ENCODE data around the gene EYA2. TPM values are rescaled to one million over a fixed set of nuclear protein-coding genes. Genes with fewer than 3 reads are reported as not detected.

Gene EYA2
- total RNA-seq, 4 donors from 2014 or later = 9.9 to 20.1 (median 13.8) TPM

- DNase-seq = no peak
- TF ChIP-seq CTCF (IDR thresholded peaks at IDR 0.05) = no peak
- TF ChIP-seq POLR2A (IDR thresholded peaks at IDR 0.05) = no peak
- Histone ChIP-seq H3K27ac (no peak overlapping the region), H3K4me3 (replicated peaks in 1 of 3) (no peak overlapping the region), H3K27me3 (no peaks in the 10 kb centered on the region), H3K4me1 (no peaks in the 10 kb centered on the region), H3K9me3 (no peaks in the 10 kb centered on the region), H3K36me3 (no peaks in the 10 kb centered on the region)
- WGBS, 2 donors = 85 to 90% methylated on average over 1 of the region's 1 CpG
- intact Hi-C loops (cut with DNase I) = no loop called here
These were observed 185.7 kb downstream of the EYA2 start for GRCh38 chr20:47080365-47080764.

GRCh38 chr20:47086316-47086715, 191.7 kb downstream of the EYA2 start:
- Histone ChIP-seq H3K36me3 (no peaks in the 10 kb centered on the region), H3K27ac (no peak overlapping the region), H3K27me3 (no peaks in the 10 kb centered on the region), H3K9me3 (no peaks in the 10 kb centered on the region), H3K4me3 (replicated peaks in 1 of 3) (no peak overlapping the region), H3K4me1 (no peaks in the 10 kb centered on the region)
- no peak for DNase-seq
- WGBS, 2 donors = 67 to 71% methylated on average over 6 of the region's 6 CpGs
- intact Hi-C loops (cut with DNase I) = no loop called here
- no peak for TF ChIP-seq POLR2A (IDR thresholded peaks at IDR 0.05)
- TF ChIP-seq CTCF (IDR thresholded peaks at IDR 0.05) = no peak

GRCh38 chr20:47088335-47088734, 193.7 kb downstream of the EYA2 start:
- no peaks in the 10 kb centered on the region for H3K27me3 ChIP-seq
- no peak overlapping the region for H3K27ac ChIP-seq
- no peaks in the 10 kb centered on the region for H3K9me3 ChIP-seq
- H3K4me1 ChIP-seq = no peaks in the 10 kb centered on the region
- no peak for DNase-seq
- TF ChIP-seq CTCF (IDR thresholded peaks at IDR 0.05) (no peak), POLR2A (IDR thresholded peaks at IDR 0.05) (no peak)
- no peaks in the 10 kb centered on the region for H3K36me3 ChIP-seq
- H3K4me3 ChIP-seq (replicated peaks in 1 of 3) = no peak overlapping the region
- 92 to 96% methylated on average over 7 of the region's 7 CpGs for WGBS, 2 donors
- intact Hi-C loops (cut with DNase I) = no loop called here

- Histone ChIP-seq H3K9me3 (no peaks in the 10 kb centered on the region), H3K27ac (no peak overlapping the region), H3K4me3 (replicated peaks in 1 of 3) (no peak overlapping the region), H3K4me1 (no peaks in the 10 kb centered on the region), H3K36me3 (no peaks in the 10 kb centered on the region), H3K27me3 (no peaks in the 10 kb centered on the region)
- no peak for DNase-seq
- intact Hi-C loops (cut with DNase I) = no loop called here
- no peak for TF ChIP-seq CTCF (IDR thresholded peaks at IDR 0.05)
- WGBS, 2 donors = 94 to 95% methylated on average over 15 of the region's 15 CpGs
These were observed 194.5 kb downstream of the EYA2 start for GRCh38 chr20:47089151-47089550.

GRCh38 chr20:47090835-47091234, 196.2 kb downstream of the EYA2 start:
- no peaks in the 10 kb centered on the region for H3K36me3 ChIP-seq

More at GRCh38 chr20:47090835-47091234, 196.2 kb downstream of the EYA2 start:
- H3K9me3 ChIP-seq = no peaks in the 10 kb centered on the region
- no peak overlapping the region for H3K4me3 ChIP-seq (replicated peaks in 1 of 3)
- H3K27ac ChIP-seq = no peak overlapping the region
- no peaks in the 10 kb centered on the region for H3K4me1 ChIP-seq
- H3K27me3 ChIP-seq = no peaks in the 10 kb centered on the region
- WGBS, 2 donors = 92 to 94% methylated on average over 5 of the region's 5 CpGs
- no peak for TF ChIP-seq CTCF (IDR thresholded peaks at IDR 0.05)
- no peak for TF ChIP-seq POLR2A (IDR thresholded peaks at IDR 0.05)
- no peak for DNase-seq
- intact Hi-C loops (cut with DNase I) = no loop called here
